IgD-negative memory B cell (primary cell): ENCODE measurements around the gene FBLN2. TPM values are rescaled to one million over a fixed set of nuclear protein-coding genes. Genes with fewer than 3 reads are reported as not detected.

ENCODE experiments used
- H3K27ac Mint-ChIP-seq, 3 donors: one replicate each; pipeline ENCODE4 v1.8.0; 2020 to 2022; ENCODE audit warnings: mild to moderate bottlenecking in 3 of 3, mixed read lengths in 3 of 3, moderate library complexity in 1 of 3
- H3K27me3 Mint-ChIP-seq: one replicate; pipeline ENCODE4 v1.8.0; 2021; ENCODE audit warnings: mixed read lengths
- H3K36me3 Mint-ChIP-seq: one replicate; pipeline ENCODE4 v1.8.0; 2020; ENCODE audit warnings: mild to moderate bottlenecking, mixed read lengths
- H3K4me1 Mint-ChIP-seq, 3 donors: one replicate each; pipeline ENCODE4 v1.8.0; 2020 to 2022; ENCODE audit warnings: mixed read lengths in 3 of 3, mild to moderate bottlenecking in 1 of 3
- H3K4me3 Mint-ChIP-seq, 4 donors: one replicate each; pipeline ENCODE4 v1.8.0; 2020 to 2022; ENCODE audit warnings: mild to moderate bottlenecking in 4 of 4, mixed read lengths in 4 of 4, moderate library complexity in 3 of 4
- H3K9me3 Mint-ChIP-seq, 3 donors: one replicate each; pipeline ENCODE4 v1.8.0; 2020 to 2021; ENCODE audit warnings: mixed read lengths in 3 of 3, mild to moderate bottlenecking in 1 of 3
- polyA plus RNA-seq: library from polyadenylated mRNA; unstranded; fragments of 300-500 nt; fragmentation: Illumina TruSeq; gene quantifications from one replicate; pipeline ENCODE4 v1.2.3, GENCODE V29; 2021

The FBLN2 gene
- polyA plus RNA-seq, 1 donor from 2014 or later, result 4.4 TPM

DNA sequence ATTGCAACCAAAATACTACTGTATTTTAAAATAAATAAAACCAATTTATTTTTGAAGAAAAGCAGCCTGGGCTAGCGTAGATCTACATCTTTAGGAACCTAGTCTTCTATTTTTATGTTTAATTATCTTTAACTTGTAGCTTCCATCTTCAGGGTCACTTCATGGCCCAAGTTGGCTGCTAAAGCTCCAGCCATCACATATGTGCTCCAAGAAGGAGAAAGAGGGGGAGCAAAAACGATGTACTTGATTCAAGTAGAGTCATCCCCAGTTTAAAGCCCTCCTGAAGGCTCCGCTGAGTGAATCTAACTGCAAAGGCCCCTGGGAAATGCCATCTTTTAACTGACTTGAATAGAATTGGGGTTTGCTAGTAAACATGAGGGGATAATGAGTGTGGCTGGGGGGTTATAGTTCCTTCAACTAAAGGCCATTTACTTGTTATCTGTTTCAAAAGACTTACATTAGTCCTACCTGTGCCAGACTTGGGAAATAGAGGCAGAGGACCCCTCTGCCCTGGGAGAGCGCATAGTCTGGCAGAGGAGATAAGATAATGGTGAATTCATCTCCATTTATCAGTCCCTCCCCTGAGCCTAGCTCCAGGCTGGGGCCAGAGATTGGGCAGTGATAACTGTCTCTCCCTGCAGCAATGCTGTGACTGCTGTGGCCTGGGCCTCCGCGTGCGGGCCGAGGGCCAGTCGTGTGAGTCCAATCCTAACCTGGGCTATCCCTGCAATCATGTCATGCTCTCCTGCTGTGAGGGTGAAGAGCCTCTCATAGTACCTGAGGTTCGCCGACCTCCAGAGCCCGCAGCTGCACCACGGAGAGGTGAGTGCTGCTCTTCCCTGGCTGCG is 64.6 kb downstream of the FBLN2 start:
- Mint-ChIP-seq H3K27ac (no peak overlapping the region), H3K9me3 (peaks cover 0 to 2% (median 0%) of the 10 kb centered on the region in 3 donors), H3K4me1 (no peaks in the 10 kb centered on the region), H3K36me3 (no peaks in the 10 kb centered on the region), H3K4me3 (no peak overlapping the region), H3K27me3 (peaks cover 11% of the 10 kb centered on the region)

DNA sequence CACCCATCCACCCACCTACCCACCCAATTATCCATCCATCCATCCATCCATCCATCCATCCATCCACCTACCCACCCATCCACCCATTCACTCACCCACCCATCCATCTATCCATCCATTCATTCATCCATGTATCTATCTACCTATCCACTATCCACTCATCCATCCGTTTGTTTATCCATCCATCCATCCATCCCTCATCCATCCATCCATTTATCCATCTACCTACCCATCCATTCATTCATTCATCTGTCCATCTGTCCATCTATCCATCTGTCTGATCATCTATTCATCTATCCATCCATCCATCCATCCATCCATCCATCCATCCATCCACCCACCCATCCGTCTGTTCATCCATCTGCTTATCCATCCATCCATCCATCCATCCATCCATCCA is 65.7 kb downstream of the FBLN2 start:
- Mint-ChIP-seq H3K9me3 (peaks cover 0 to 2% (median 0%) of the 10 kb centered on the region in 3 donors), H3K27me3 (peaks cover 14% of the 10 kb centered on the region), H3K4me1 (no peaks in the 10 kb centered on the region), H3K4me3 (no peak overlapping the region), H3K27ac (no peak overlapping the region), H3K36me3 (no peaks in the 10 kb centered on the region)

DNA sequence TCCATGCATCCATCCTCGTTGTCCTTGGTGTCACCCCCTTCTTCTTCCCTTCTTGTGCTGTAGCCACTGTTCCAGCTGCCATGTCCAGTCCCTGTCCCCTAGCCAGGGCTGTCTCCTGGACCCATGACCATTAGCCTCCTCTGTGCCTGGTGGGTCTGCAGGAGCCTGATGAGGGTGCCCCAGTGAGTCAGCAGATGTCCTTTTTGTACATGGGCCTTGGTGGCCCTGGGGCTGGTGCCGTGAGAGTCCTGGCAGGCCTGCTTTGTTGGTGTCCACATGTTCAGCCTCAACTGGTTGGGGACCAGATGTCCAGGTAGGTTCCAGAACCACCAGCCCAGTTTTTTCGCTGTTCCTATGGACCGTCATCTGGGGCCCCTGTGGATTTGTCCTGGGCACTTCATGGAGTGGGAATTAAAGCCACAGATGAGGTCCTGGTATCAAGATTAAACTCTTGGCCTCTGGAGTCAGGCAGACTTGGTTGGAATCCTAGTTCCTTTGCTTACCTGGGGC is 66.1 kb downstream of the FBLN2 start:
- H3K36me3 Mint-ChIP-seq, result no peaks in the 10 kb centered on the region
- H3K27me3 Mint-ChIP-seq, result peaks cover 9% of the 10 kb centered on the region
- no peak overlapping the region for H3K4me3 Mint-ChIP-seq
- H3K9me3 Mint-ChIP-seq, result peaks cover 0 to 2% (median 0%) of the 10 kb centered on the region in 3 donors
- H3K4me1 Mint-ChIP-seq, result no peaks in the 10 kb centered on the region
- no peak overlapping the region for H3K27ac Mint-ChIP-seq

DNA sequence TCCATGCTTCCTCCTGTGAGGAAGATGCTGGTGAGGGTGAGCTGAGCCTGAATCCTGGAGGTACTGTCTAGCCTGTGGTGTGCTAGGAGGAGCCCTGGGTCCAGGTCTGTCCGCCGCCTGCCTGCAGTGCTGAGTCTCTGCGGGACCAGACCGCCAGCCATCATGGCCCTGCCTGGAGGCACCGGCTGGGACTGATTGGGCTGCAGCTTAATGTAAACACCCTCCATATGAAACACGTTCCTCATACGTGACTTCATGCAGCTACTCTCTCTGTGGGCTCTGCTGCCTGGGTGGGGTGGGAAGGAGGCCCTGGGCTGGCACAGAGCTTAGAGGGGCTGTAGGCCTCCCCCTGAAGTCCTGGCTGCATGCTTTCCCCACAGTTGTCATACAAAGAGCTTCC is 67.4 kb downstream of the FBLN2 start:
- Mint-ChIP-seq H3K27me3 (peaks cover 9% of the 10 kb centered on the region), H3K4me1 (no peaks in the 10 kb centered on the region), H3K36me3 (no peaks in the 10 kb centered on the region), H3K9me3 (peaks cover 0 to 2% (median 0%) of the 10 kb centered on the region in 3 donors), H3K4me3 (no peak overlapping the region), H3K27ac (no peak overlapping the region)

DNA sequence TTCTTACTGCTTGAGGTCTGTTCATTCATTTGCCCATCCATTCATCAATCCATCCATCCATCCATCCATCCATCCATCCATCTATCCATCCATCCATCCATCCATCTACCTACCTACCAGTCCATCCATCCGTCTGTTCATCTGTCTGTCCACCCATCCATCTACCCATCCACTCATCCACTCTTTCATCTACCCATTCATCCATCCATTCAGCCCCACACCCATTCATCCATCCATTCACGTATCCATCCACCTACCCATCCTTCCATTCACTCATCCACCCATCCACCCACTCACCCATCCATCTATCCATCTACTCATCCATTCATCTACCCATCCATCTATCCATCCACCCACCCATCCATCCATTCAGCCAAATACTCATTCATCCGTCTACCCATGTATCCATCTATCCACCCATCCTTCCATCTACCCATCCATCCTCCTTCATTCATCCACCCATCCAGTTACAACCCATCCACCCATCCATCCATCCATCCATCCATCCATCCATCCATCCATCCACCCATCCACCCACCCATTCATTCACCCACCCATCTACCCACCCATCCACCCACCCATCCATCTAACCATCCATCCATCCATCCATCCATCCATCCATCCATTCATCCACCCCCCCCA is 68.3 kb downstream of the FBLN2 start:
- H3K27ac Mint-ChIP-seq, result no peak overlapping the region

DNA sequence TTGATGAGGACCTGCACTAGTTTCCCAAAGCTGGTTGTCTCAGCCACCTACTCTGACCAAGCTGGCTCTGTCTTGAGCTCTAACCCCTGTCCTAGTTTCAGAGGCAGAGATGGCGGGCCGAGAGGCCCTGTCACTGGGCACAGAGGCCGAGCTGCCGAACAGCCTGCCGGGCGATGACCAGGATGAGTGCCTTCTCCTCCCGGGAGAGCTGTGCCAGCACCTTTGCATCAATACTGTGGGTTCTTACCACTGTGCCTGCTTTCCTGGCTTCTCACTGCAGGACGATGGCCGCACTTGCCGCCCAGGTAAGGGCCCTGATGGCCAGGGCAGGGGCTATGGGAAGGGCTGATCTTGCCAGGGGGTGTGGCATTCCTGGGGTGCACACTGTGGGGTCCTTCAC is 69.1 kb downstream of the FBLN2 start:
- no peak overlapping the region for H3K27ac Mint-ChIP-seq
- peaks cover 5% of the 10 kb centered on the region for H3K27me3 Mint-ChIP-seq
- peaks cover 0 to 1% (median 0%) of the 10 kb centered on the region in 3 donors for H3K4me1 Mint-ChIP-seq

More for the DNA sequence above, 68.3 kb downstream of the FBLN2 start:
- Mint-ChIP-seq H3K36me3 (no peaks in the 10 kb centered on the region), H3K9me3 (peaks cover 0 to 2% (median 0%) of the 10 kb centered on the region in 3 donors), H3K4me3 (no peak overlapping the region), H3K4me1 (peaks cover 0 to 1% (median 0%) of the 10 kb centered on the region in 3 donors), H3K27me3 (peaks cover 7% of the 10 kb centered on the region)

DNA sequence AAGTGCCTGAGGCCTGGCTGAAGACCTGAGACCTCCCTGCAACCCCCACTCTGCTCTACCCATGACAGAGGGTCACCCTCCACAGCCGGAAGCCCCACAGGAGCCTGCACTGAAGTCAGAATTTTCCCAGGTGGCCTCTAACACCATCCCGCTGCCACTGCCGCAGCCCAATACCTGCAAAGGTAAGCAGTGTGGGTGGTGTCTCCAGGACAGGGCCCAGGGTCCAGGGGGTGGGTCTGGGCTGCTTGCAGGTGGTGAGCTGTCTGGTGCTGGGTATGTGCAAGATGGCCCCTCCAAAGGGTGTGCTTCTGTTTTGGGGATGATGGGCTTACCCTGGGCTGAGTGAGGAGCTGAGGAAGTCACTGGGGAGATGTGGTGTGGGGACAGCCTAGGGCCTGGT is 69.9 kb downstream of the FBLN2 start:
- Mint-ChIP-seq H3K27ac (no peak overlapping the region), H3K36me3 (no peaks in the 10 kb centered on the region)

More for the DNA sequence above, 69.1 kb downstream of the FBLN2 start:
- no peak overlapping the region for H3K4me3 Mint-ChIP-seq
- H3K36me3 Mint-ChIP-seq, result no peaks in the 10 kb centered on the region
- peaks cover 0 to 2% (median 0%) of the 10 kb centered on the region in 3 donors for H3K9me3 Mint-ChIP-seq

DNA sequence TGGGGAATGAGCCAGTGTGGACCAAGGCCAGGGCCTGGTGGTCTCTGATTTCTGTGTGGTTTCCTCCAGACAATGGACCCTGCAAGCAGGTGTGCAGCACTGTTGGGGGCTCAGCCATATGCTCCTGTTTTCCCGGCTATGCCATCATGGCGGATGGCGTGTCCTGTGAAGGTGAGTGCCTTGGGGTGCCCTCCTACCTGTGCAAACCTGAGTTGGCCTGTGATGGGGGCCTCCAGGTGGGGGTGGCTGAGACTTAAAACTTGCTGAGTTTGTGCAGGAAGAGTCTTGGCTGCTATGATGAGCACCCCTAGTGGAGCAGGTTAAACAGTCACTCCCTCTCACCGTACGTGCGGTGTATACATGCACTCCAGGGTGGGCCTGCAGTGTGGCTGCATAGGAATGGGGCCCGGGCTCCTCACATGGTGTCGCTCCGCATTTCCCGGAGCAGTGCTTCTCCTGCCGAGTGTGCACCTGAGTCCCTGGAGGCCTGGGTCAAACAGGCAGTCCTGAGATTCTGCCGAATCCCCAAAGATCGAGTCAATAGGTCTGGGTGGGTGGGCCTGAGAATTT is 70.8 kb downstream of the FBLN2 start:
- H3K36me3 Mint-ChIP-seq, result no peaks in the 10 kb centered on the region
- H3K27ac Mint-ChIP-seq, result no peak overlapping the region
- H3K4me3 Mint-ChIP-seq, result no peak overlapping the region
- peaks cover 0 to 1% (median 0%) of the 10 kb centered on the region in 3 donors for H3K4me1 Mint-ChIP-seq
- H3K9me3 Mint-ChIP-seq, result peaks cover 0 to under 1% (median 0%) of the 10 kb centered on the region in 3 donors
- peaks cover 5% of the 10 kb centered on the region for H3K27me3 Mint-ChIP-seq

More for the DNA sequence above, 69.9 kb downstream of the FBLN2 start:
- Mint-ChIP-seq H3K9me3 (peaks cover 0 to 2% (median 0%) of the 10 kb centered on the region in 3 donors), H3K4me1 (peaks cover 0 to 1% (median 0%) of the 10 kb centered on the region in 3 donors), H3K27me3 (peaks cover 5% of the 10 kb centered on the region), H3K4me3 (no peak overlapping the region)

DNA sequence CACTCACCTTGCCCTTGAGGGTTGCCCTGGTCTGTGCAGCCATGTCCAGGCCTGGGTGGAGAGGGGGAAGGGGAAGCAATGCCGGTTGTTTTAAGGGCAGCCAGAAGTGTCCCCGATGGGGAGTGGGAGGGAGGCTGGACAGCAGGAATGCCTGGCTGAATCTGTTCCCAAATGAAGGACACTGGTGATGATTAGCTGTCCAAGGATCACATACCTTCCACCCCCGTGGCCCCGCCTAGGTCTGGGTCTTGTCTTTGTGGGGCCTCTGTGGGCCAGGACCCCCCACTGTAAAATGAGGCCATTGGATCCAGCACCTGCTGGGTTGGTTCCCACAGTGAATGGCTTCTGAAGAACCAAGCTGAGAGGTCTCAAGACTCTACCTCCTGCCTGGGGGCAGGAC is 71.4 kb downstream of the FBLN2 start:
- H3K9me3 Mint-ChIP-seq, result peaks cover 0 to 2% (median 0%) of the 10 kb centered on the region in 3 donors
- no peak overlapping the region for H3K27ac Mint-ChIP-seq
- peaks cover 0 to 1% (median 0%) of the 10 kb centered on the region in 3 donors for H3K4me1 Mint-ChIP-seq
- no peaks in the 10 kb centered on the region for H3K36me3 Mint-ChIP-seq
- no peak overlapping the region for H3K4me3 Mint-ChIP-seq
- peaks cover 5% of the 10 kb centered on the region for H3K27me3 Mint-ChIP-seq

DNA sequence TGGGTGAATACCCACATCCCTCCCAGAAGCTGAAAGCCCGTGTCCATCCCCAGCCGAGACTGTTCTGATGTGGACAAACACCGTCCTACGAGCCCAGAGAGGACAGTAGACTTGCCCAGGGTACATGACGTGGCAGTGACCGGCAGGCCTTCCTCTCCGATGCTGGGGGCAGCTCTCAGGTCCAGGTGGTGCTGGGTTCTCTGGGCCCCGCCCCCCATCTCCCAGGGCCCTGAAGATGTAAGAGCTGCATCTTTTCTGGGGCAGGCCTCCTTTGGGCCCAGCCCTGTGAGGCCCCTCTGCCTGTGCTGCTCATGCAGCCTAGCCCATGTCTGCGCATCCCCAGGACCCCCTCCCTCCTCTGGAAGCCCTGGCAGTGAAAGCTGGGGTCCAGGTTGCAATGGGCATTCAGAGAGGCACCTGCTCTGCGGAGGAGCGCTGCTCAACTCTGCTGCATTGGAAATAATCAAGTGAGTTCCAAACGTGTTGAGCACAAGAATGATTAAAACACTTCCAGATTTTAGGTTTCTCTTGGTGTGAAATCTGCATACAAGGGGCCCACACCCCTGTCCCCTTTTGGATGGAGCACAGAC is 71.9 kb downstream of the FBLN2 start:
- Mint-ChIP-seq H3K4me1 (peaks cover 0 to 1% (median 0%) of the 10 kb centered on the region in 3 donors), H3K27ac (no peak overlapping the region), H3K36me3 (no peaks in the 10 kb centered on the region), H3K27me3 (peaks cover 5% of the 10 kb centered on the region), H3K4me3 (no peak overlapping the region), H3K9me3 (peaks cover 0 to 3% (median 0%) of the 10 kb centered on the region in 3 donors)

DNA sequence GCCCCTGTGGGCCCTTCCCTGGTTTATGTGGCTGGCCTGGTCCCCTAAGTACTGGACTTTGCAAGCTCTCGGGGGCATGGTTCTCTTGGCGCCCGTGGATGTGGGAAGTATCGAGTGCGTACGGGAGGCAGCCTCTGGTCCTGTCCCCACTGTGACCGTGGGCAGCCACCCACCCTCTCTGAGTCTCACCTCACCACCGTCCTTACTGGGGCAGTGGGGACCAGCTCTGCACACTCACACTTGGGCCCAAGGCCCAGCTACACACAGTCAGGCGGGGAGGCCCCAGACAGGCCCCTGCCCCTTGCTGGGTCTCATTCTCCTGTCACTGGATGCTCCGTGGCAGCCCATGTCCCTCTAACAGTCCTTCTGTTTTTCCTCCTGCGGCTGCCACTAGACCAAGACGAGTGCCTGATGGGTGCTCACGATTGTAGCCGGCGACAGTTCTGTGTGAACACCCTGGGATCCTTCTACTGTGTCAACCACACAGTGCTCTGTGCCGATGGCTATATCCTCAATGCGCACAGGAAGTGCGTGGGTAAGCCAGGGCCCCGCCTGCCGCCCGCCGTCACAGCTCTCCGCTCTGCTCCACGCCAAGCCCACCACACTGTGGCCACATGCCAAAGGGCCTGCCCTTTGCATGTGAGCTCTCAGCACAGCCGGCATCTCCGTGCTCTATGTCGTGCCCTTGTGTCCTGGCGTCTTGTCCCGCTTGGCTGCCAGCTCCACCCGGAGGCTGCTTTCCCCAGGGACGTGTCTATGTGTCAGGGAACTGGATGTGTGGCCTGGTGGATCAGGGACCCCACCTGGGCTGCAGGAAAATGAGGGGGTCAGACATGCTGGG is 72.7 kb downstream of the FBLN2 start:
- Mint-ChIP-seq H3K9me3 (peaks cover 0 to 3% (median 0%) of the 10 kb centered on the region in 3 donors), H3K27ac (no peak overlapping the region), H3K4me1 (peaks cover 0 to 1% (median 0%) of the 10 kb centered on the region in 3 donors), H3K4me3 (no peak overlapping the region), H3K36me3 (no peaks in the 10 kb centered on the region), H3K27me3 (peaks cover 5% of the 10 kb centered on the region)

DNA sequence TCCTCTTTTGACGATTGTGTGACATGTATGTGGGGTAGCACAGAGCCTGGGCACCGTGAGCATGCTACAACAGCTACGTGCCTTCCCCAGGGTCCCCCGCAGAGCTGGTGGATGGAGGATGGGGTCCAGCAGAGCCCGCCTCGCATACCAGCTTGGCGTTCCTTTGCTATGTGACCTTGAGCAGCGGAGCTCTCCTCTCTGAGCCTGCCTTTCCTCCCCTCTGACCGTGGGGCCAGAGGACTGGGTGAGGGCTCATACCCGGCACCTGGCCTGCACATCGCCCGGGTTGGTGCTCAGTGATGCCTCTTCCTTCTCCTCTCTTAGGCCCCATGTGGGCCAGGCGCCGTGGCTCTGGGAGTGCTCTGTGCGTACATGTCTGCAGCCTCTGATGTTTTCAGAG is 73.4 kb downstream of the FBLN2 start:
- H3K27me3 Mint-ChIP-seq, result peaks cover 5% of the 10 kb centered on the region
- H3K4me1 Mint-ChIP-seq, result peaks cover 0 to 1% (median 0%) of the 10 kb centered on the region in 3 donors
- peaks cover 0 to 3% (median 0%) of the 10 kb centered on the region in 3 donors for H3K9me3 Mint-ChIP-seq
- no peak overlapping the region for H3K4me3 Mint-ChIP-seq
- H3K36me3 Mint-ChIP-seq, result no peaks in the 10 kb centered on the region
- no peak overlapping the region for H3K27ac Mint-ChIP-seq

DNA sequence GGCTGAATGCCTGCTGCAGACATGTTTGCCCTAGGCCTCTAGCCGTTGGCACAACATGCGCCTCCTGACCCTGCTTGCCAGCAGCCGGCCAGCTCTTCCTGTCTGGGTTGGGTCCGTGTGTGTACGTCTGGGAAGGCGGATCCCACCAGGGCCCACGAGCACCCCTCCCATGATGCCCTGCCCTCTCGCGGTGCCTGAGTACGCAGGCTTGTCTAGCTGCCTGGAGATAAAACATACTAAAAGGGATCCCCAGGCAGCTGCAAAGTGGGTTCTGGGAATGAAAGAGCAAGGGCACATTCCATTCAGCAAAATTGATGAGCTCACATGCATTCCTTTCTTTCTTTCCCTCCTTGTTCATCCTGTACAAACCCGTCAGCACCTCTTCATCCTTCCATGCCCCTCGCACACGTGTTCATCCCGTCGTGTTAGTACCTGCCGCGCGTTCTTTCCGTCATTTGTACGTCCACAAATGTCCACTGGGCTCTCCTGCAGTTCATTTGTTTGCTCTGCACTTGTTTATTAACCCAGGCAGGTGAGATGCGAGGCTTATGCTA is 74.3 kb downstream of the FBLN2 start:
- Mint-ChIP-seq H3K27me3 (peaks cover 5% of the 10 kb centered on the region), H3K4me3 (peak overlapping the region in 1 of 4 donors; percentile 15), H3K9me3 (peaks cover 0 to 3% (median 0%) of the 10 kb centered on the region in 3 donors)

More for the DNA sequence above, 74.3 kb downstream of the FBLN2 start:
- Mint-ChIP-seq H3K36me3 (no peaks in the 10 kb centered on the region), H3K4me1 (peaks cover 0 to 1% (median 0%) of the 10 kb centered on the region in 3 donors), H3K27ac (no peak overlapping the region)
